Endothelial cell (in vitro differentiated cells): ENCODE measurements around the gene TAS1R3. TPM values are rescaled to one million over a fixed set of nuclear protein-coding genes. Genes with fewer than 3 reads are reported as not detected.

Source experiments
- DNase-seq: peaks from one replicate; pipeline ENCODE4 v3.0.0; 2021; ENCODE audit warnings: low spot score
- H3K27ac Mint-ChIP-seq: one replicate; pipeline ENCODE4 v1.8.0; 2021; ENCODE audit warnings: mixed read lengths, inconsistent platforms; ENCODE audit not compliant: unreplicated experiment
- H3K27me3 Mint-ChIP-seq: one replicate; pipeline ENCODE4 v1.8.0; 2021; ENCODE audit warnings: mild to moderate bottlenecking, moderate library complexity, mixed read lengths, inconsistent platforms; ENCODE audit not compliant: unreplicated experiment
- H3K36me3 Mint-ChIP-seq: one replicate; pipeline ENCODE4 v1.8.0; 2021; ENCODE audit warnings: mild to moderate bottlenecking, low read depth, mixed read lengths, inconsistent platforms; ENCODE audit not compliant: unreplicated experiment
- H3K4me1 Mint-ChIP-seq: one replicate; pipeline ENCODE4 v1.8.0; 2021; ENCODE audit warnings: mild to moderate bottlenecking, mixed read lengths, inconsistent platforms; ENCODE audit not compliant: unreplicated experiment
- H3K4me3 Mint-ChIP-seq: one replicate; pipeline ENCODE4 v1.8.0; 2021; ENCODE audit warnings: mild to moderate bottlenecking, mixed read lengths, inconsistent platforms; ENCODE audit not compliant: unreplicated experiment
- H3K9me3 Mint-ChIP-seq: one replicate; pipeline ENCODE4 v1.8.0; 2021; ENCODE audit warnings: mixed read lengths, inconsistent platforms; ENCODE audit not compliant: unreplicated experiment
- total RNA-seq: library from RNA; stranded (reverse); fragmentation: NEBNext Ultra II Directional; extraction: Animal tissue kit (Norgen Biotek cat#: 25700); gene quantifications from one replicate; pipeline ENCODE4 v1.2.1, GENCODE V29; 2021; ENCODE audit not compliant: unreplicated experiment
- TF ChIP-seq, protein P1 (sequence below): fragments of 200-600 bp; sonication (generic); IDR thresholded peaks from one replicate; pipeline ENCODE4 v1.5.0; 2021; ENCODE audit warnings: antibody characterized with exemption; ENCODE audit not compliant: unreplicated experiment

TAS1R3 gene
- total RNA-seq, 1 donor from 2014 or later: 1.2 TPM

DNA sequence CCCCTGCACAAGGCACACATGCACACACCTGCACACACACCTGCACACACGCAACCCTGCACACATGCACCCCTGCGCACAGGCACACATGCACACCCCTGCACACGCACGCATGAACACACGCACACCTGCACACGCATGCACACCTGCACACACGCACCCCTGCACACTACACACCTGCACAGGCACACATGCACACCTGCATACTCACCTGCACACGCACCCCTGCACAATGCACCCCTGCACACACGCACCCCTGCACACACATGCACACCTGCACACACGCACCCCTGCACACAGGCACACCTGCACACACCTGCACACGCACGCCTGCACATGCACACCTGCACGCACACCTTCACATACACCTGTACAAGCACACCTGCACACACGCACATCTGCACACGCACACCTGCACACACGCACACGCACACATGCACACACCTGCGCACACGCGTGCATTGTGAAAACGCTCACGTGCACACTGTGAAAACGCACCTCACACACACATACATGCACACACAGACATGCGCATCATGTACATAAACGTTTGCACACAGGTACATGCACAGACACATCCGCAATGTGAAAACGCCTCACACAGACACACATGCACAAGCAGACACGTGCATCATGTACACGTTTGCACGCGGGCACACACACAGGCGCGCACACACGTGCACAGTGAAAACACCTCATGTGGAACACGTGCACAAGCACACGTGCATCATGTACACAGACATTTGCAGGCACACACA lies 9.9 kb downstream of the TAS1R3 start:
- no peak for DNase-seq
- H3K4me3 Mint-ChIP-seq: peak overlapping the region; percentile 78
- no peaks in the 10 kb centered on the region for H3K9me3 Mint-ChIP-seq
- H3K36me3 Mint-ChIP-seq: peaks cover 10% of the 10 kb centered on the region
- TF ChIP-seq, protein P1, sequence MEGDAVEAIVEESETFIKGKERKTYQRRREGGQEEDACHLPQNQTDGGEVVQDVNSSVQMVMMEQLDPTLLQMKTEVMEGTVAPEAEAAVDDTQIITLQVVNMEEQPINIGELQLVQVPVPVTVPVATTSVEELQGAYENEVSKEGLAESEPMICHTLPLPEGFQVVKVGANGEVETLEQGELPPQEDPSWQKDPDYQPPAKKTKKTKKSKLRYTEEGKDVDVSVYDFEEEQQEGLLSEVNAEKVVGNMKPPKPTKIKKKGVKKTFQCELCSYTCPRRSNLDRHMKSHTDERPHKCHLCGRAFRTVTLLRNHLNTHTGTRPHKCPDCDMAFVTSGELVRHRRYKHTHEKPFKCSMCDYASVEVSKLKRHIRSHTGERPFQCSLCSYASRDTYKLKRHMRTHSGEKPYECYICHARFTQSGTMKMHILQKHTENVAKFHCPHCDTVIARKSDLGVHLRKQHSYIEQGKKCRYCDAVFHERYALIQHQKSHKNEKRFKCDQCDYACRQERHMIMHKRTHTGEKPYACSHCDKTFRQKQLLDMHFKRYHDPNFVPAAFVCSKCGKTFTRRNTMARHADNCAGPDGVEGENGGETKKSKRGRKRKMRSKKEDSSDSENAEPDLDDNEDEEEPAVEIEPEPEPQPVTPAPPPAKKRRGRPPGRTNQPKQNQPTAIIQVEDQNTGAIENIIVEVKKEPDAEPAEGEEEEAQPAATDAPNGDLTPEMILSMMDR: no peak
- peaks cover 8% of the 10 kb centered on the region for H3K27me3 Mint-ChIP-seq
- no peaks in the 10 kb centered on the region for H3K4me1 Mint-ChIP-seq
- peak overlapping the region; percentile 52 for H3K27ac Mint-ChIP-seq

DNA sequence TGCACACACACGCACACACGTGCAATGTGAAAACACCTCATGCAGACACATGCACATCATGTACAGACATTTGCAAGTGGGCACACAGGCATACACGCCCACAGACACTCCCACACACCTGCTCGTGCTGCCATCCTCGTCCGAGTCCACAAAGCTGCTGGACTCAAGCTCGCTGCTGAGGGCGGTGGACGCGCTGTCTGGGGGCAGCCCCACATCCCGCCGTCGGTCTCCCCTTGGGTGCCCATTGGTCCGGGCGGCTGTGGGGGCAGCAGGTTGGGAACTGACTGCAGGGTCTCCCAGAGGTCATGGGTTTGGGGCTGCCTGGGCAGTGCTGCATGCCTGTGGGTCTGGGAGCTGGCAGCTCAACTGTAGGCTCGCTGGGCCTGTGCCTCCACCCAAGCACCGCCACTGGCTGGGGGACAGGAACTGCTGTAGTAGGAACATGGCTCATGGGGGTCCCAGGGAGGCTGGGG lies 10.5 kb downstream of the TAS1R3 start:
- TF ChIP-seq, protein P1: no peak
- H3K36me3 Mint-ChIP-seq: peaks cover 10% of the 10 kb centered on the region
- H3K4me3 Mint-ChIP-seq: peak overlapping the region; percentile 78
- no peak overlapping the region for H3K27ac Mint-ChIP-seq
- no peaks in the 10 kb centered on the region for H3K9me3 Mint-ChIP-seq
- H3K27me3 Mint-ChIP-seq: peaks cover 8% of the 10 kb centered on the region
- no peak for DNase-seq
- H3K4me1 Mint-ChIP-seq: no peaks in the 10 kb centered on the region

DNA sequence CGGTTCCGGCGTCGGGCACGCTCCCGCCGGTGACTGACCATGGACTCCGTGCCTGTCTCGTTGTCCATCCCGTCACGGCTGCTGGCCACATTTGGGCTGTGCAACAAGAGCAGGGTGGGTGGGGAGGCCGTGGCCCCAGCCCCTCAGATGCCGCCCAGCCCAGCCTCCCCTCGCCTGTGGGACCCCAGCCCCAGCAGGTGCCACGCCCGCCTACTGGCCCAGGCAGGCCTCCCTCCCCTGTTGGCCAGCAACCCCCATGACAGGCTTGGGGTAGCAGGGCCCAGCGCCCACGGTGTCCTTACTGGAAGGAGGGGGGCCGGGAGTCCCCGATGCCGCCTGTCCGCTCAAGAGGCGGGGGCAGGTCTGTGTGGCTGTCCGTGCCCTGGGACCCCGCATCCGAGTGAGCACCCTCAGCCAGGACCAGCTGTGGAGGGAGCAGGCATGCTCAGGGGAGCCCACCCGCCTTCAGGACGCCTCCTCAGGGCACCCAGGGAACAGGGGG lies 11.0 kb downstream of the TAS1R3 start:
- Mint-ChIP-seq H3K36me3 (peaks cover 10% of the 10 kb centered on the region), H3K27ac (no peak overlapping the region), H3K4me1 (no peaks in the 10 kb centered on the region), H3K27me3 (peaks cover 13% of the 10 kb centered on the region), H3K4me3 (no peak overlapping the region), H3K9me3 (no peaks in the 10 kb centered on the region)
- TF ChIP-seq, protein P1: no peak
- no peak for DNase-seq

DNA sequence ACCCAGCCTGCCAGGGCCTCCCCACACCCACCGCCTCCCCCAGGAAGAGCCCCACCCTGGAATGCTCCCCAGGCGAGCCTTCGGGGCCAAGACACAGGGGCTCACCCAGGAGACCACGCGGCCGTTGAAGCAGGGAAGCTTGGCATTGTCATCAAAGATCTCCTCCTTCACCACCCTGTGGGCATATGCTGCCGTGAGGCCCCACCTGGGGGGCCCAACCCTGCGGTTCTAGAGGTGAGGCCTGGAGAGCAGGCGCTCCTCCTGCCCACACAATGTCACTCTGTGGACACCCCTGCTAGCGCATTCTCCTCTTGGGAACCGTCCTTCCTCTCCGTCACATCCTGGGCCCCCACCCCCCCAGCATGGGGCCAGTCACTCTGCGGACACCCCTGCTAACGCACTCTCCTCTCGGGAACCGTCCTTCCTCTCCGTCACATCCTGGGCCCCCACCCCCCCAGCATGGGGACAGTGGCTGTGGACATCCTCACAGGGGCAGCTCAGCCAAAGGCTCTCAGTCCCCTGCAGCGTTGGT lies 11.6 kb downstream of the TAS1R3 start:
- no peaks in the 10 kb centered on the region for H3K4me1 Mint-ChIP-seq
- TF ChIP-seq, protein P1: no peak
- H3K4me3 Mint-ChIP-seq: no peak overlapping the region
- H3K36me3 Mint-ChIP-seq: peaks cover 10% of the 10 kb centered on the region
- peaks cover 13% of the 10 kb centered on the region for H3K27me3 Mint-ChIP-seq
- H3K9me3 Mint-ChIP-seq: no peaks in the 10 kb centered on the region
- DNase-seq: no peak
- H3K27ac Mint-ChIP-seq: no peak overlapping the region
